ENCODE data around the gene LITAF.
"Not testable (repeated sequence)": the region's sequence is repeated elsewhere in the genome, so short reads cannot be mapped to it uniquely, and the experiment has no call there.

The LITAF gene

GRCh38 chr16:11560701-11561453, 25.8 kb downstream of the LITAF start:
- no peak overlapping the region for H3K27ac ChIP-seq (ENCODE audit: low read depth, low read length)
- no peaks in the 10 kb centered on the region for H3F3A ChIP-seq (ENCODE audit: insufficient read depth)
- no peaks in the 10 kb centered on the region for H3K36me3 ChIP-seq (ENCODE audit: low read length)
- no peaks in the 10 kb centered on the region for H3K9me3 ChIP-seq (ENCODE audit: insufficient read depth, low read length)
- no peak overlapping the region for H3K4me3 ChIP-seq (ENCODE audit: insufficient read depth, low read length, poor library complexity, severe bottlenecking)
- H2AFZ ChIP-seq (ENCODE audit: low read depth, low read length, severe bottlenecking), result no peak overlapping the region
- H3K27me3 ChIP-seq (ENCODE audit: low read length), result no peaks in the 10 kb centered on the region
- H3K79me2 ChIP-seq (ENCODE audit: insufficient read depth, low read length), result no peaks in the 10 kb centered on the region
- no peak overlapping the region for H3K9ac ChIP-seq (ENCODE audit: low read length)
- no peaks in the 10 kb centered on the region for H4K20me1 ChIP-seq (ENCODE audit: low read depth, low read length)
- no peaks in the 10 kb centered on the region for H3K9me2 ChIP-seq (replicated peaks; ENCODE audit: insufficient read depth, low read length)
- H3K4me2 ChIP-seq (ENCODE audit: low read depth, low read length, poor library complexity, severe bottlenecking), result no peak overlapping the region
- TF ChIP-seq EZH2phosphoT487 (conservative IDR thresholded peaks at IDR 0.05; ENCODE audit: low read length) (no peak), CTCF (IDR thresholded peaks at IDR 0.05; ENCODE audit: insufficient read depth, low read length, poor library complexity, severe bottlenecking) (no peak)

- not testable (repeated sequence) for H3K4me3 ChIP-seq (ENCODE audit: insufficient read depth, low read length, poor library complexity, severe bottlenecking); H3K79me2 ChIP-seq (ENCODE audit: insufficient read depth, low read length); H3K9me3 ChIP-seq (ENCODE audit: insufficient read depth, low read length); H3K4me2 ChIP-seq (ENCODE audit: low read depth, low read length, poor library complexity, severe bottlenecking); H2AFZ ChIP-seq (ENCODE audit: low read depth, low read length, severe bottlenecking); H3K9me2 ChIP-seq (replicated peaks; ENCODE audit: insufficient read depth, low read length); H3F3A ChIP-seq (ENCODE audit: insufficient read depth); H3K36me3 ChIP-seq (ENCODE audit: low read length); H3K9ac ChIP-seq (ENCODE audit: low read length); H4K20me1 ChIP-seq (ENCODE audit: low read depth, low read length); H3K27ac ChIP-seq (ENCODE audit: low read depth, low read length); H3K27me3 ChIP-seq (ENCODE audit: low read length)
Observed at GRCh38 chr16:11558308-11558823, 28.4 kb downstream of the LITAF start.

- Histone ChIP-seq H3K27ac (ENCODE audit: low read depth, low read length) (no peak overlapping the region), H3K36me3 (ENCODE audit: low read length) (no peaks in the 10 kb centered on the region), H3K4me2 (ENCODE audit: low read depth, low read length, poor library complexity, severe bottlenecking) (no peak overlapping the region), H3F3A (ENCODE audit: insufficient read depth) (no peaks in the 10 kb centered on the region), H2AFZ (ENCODE audit: low read depth, low read length, severe bottlenecking) (no peak overlapping the region), H3K79me2 (ENCODE audit: insufficient read depth, low read length) (no peaks in the 10 kb centered on the region), H3K9ac (ENCODE audit: low read length) (no peak overlapping the region), H3K9me3 (ENCODE audit: insufficient read depth, low read length) (no peaks in the 10 kb centered on the region), H3K9me2 (replicated peaks; ENCODE audit: insufficient read depth, low read length) (no peaks in the 10 kb centered on the region), H4K20me1 (ENCODE audit: low read depth, low read length) (no peaks in the 10 kb centered on the region), H3K4me3 (ENCODE audit: insufficient read depth, low read length, poor library complexity, severe bottlenecking) (no peak overlapping the region), H3K27me3 (ENCODE audit: low read length) (no peaks in the 10 kb centered on the region)
- TF ChIP-seq EZH2phosphoT487 (conservative IDR thresholded peaks at IDR 0.05; ENCODE audit: low read length) (no peak), CTCF (IDR thresholded peaks at IDR 0.05; ENCODE audit: insufficient read depth, low read length, poor library complexity, severe bottlenecking) (no peak)
Observed at GRCh38 chr16:11557801-11558200, 28.9 kb downstream of the LITAF start.

- no peaks in the 10 kb centered on the region for H3K9me2 ChIP-seq (replicated peaks; ENCODE audit: insufficient read depth, low read length)
- no peaks in the 10 kb centered on the region for H3K9me3 ChIP-seq (ENCODE audit: insufficient read depth, low read length)
- no peaks in the 10 kb centered on the region for H3F3A ChIP-seq (ENCODE audit: insufficient read depth)
- H3K27me3 ChIP-seq (ENCODE audit: low read length), result no peaks in the 10 kb centered on the region
- no peak overlapping the region for H3K4me2 ChIP-seq (ENCODE audit: low read depth, low read length, poor library complexity, severe bottlenecking)
- H4K20me1 ChIP-seq (ENCODE audit: low read depth, low read length), result no peaks in the 10 kb centered on the region
- H3K36me3 ChIP-seq (ENCODE audit: low read length), result no peaks in the 10 kb centered on the region
- H3K79me2 ChIP-seq (ENCODE audit: insufficient read depth, low read length), result no peaks in the 10 kb centered on the region
- H2AFZ ChIP-seq (ENCODE audit: low read depth, low read length, severe bottlenecking), result no peak overlapping the region
- no peak overlapping the region for H3K27ac ChIP-seq (ENCODE audit: low read depth, low read length)
- H3K9ac ChIP-seq (ENCODE audit: low read length), result no peak overlapping the region
- no peak overlapping the region for H3K4me3 ChIP-seq (ENCODE audit: insufficient read depth, low read length, poor library complexity, severe bottlenecking)
- TF ChIP-seq EZH2phosphoT487 (conservative IDR thresholded peaks at IDR 0.05; ENCODE audit: low read length), result no peak
- TF ChIP-seq CTCF (IDR thresholded peaks at IDR 0.05; ENCODE audit: insufficient read depth, low read length, poor library complexity, severe bottlenecking), result no peak
Observed at GRCh38 chr16:11556945-11557720, 29.6 kb downstream of the LITAF start.

Measured in SU-DHL-6 (cell line).